Epithelial cell of esophagus (primary cell): Measurements from ENCODE around the gene SHC1.
"Not testable (repeated sequence)": the region's sequence is repeated elsewhere in the genome, so short reads cannot be mapped to it uniquely, and the experiment has no call there.

Source experiments
- DNase-seq: peaks from one replicate; pipeline ENCODE4 v3.0.0; 2010; ENCODE audit warnings: low read depth
- H3K4me3 ChIP-seq: 2 replicates; pipeline ENCODE4 v1.5.1; 2011; ENCODE audit warnings: mild to moderate bottlenecking, low read length, control low read depth
- CTCF ChIP-seq: IDR thresholded peaks from 2 replicates; pipeline ENCODE4 v1.5.1; 2011; ENCODE audit warnings: low read depth, mild to moderate bottlenecking, low read length, control low read depth, inconsistent platforms; ENCODE audit not compliant: insufficient read depth; ENCODE audit errors: missing control alignments

The SHC1 gene

GRCh38 chr1:154998201-154998780, 27.7 kb upstream of the SHC1 start:
- TF ChIP-seq CTCF, result no peak
- H3K4me3 ChIP-seq, result no peak overlapping the region
- DNase-seq, result no peak

GRCh38 chr1:154996966-154997701, 26.6 kb upstream of the SHC1 start:
- TF ChIP-seq CTCF, result no peak
- H3K4me3 ChIP-seq, result no peak overlapping the region

GRCh38 chr1:154995301-154995983, 24.9 kb upstream of the SHC1 start:
- TF ChIP-seq CTCF, result peak; percentile 48
- DNase-seq, result peak; percentile 79
- not testable (repeated sequence) for H3K4me3 ChIP-seq

More at GRCh38 chr1:154996966-154997701, 26.6 kb upstream of the SHC1 start:
- no peak for DNase-seq

GRCh38 chr1:154994591-154994990, 24.0 kb upstream of the SHC1 start:
- H3K4me3 ChIP-seq, result no peak overlapping the region
- no peak for DNase-seq
- TF ChIP-seq CTCF, result no peak

GRCh38 chr1:154994269-154994587, 23.7 kb upstream of the SHC1 start:
- DNase-seq, result no peak
- no peak for TF ChIP-seq CTCF
- H3K4me3 ChIP-seq, result no peak overlapping the region

- no peak within 1 kb of the TSS for H3K4me3 ChIP-seq
- DNase-seq, result no peak
- no peak for TF ChIP-seq CTCF
Measured at GRCh38 chr1:154993572-154994268, 23.2 kb upstream of the SHC1 start, which contains the start of gene LENEP. LENEP (plus strand) TSS chr1:154993586; CDS start chr1:154993608, 22 bp downstream.
